Right kidney (tissue), 1 donor: ENCODE results near the gene NLRC3.

Source experiments
- DNase-seq: peaks from one replicate; pipeline ENCODE4 v3.0.0-alpha.2; 2016

Gene NLRC3

GRCh38 chr16:3580251-3580651 is 3.0 kb upstream of the NLRC3 start:
- peak; percentile 5 for DNase-seq

- no peak for DNase-seq
Measured at GRCh38 chr16:3579776-3580175, 2.6 kb upstream of the NLRC3 start.

- DNase-seq, result peak; percentile 12
Measured at GRCh38 chr16:3578610-3579551, 1.7 kb upstream of the NLRC3 start.

GRCh38 chr16:3578121-3578520 is 918 bp upstream of the NLRC3 start:
- DNase-seq, result no peak

GRCh38 chr16:3576211-3576610 is 992 bp downstream of the NLRC3 start:
- no peak for DNase-seq

- DNase-seq, result no peak
Measured at GRCh38 chr16:3575491-3575890, 1.7 kb downstream of the NLRC3 start.

GRCh38 chr16:3574195-3574594 is 3.0 kb downstream of the NLRC3 start:
- no peak for DNase-seq

GRCh38 chr16:3573146-3573815 is 3.9 kb downstream of the NLRC3 start:
- no peak for DNase-seq

- DNase-seq, result no peak
Measured at GRCh38 chr16:3570420-3571062, 6.7 kb downstream of the NLRC3 start.

- DNase-seq, result no peak
Measured at GRCh38 chr16:3569851-3570250, 7.4 kb downstream of the NLRC3 start.

- no peak for DNase-seq
Measured at GRCh38 chr16:3566990-3567389, 10.2 kb downstream of the NLRC3 start.

- no peak for DNase-seq
Measured at GRCh38 chr16:3564889-3565141, 12.4 kb downstream of the NLRC3 start.

GRCh38 chr16:3564130-3564888 is 12.9 kb downstream of the NLRC3 start:
- no peak for DNase-seq

GRCh38 chr16:3562914-3563480 is 14.2 kb downstream of the NLRC3 start:
- no peak for DNase-seq

- no peak for DNase-seq
Measured at GRCh38 chr16:3561626-3562025, 15.6 kb downstream of the NLRC3 start.

- DNase-seq, result no peak
Measured at GRCh38 chr16:3554351-3554928, 22.8 kb downstream of the NLRC3 start.

- DNase-seq, result no peak
Measured at GRCh38 chr16:3553138-3553923, 23.9 kb downstream of the NLRC3 start.

- no peak for DNase-seq
Measured at GRCh38 chr16:3550851-3551847, 26.1 kb downstream of the NLRC3 start.

- DNase-seq, result no peak
Measured at GRCh38 chr16:3549906-3550305, 27.3 kb downstream of the NLRC3 start.

- no peak for DNase-seq
Measured at GRCh38 chr16:3548859-3549258, 28.3 kb downstream of the NLRC3 start.
